Hepatocyte (in vitro differentiated cells): ENCODE data around the gene TBX18. TPM values are rescaled to one million over a fixed set of nuclear protein-coding genes. Genes with fewer than 3 reads are reported as not detected.

Experiments used
- DNase-seq: peaks from one replicate; pipeline ENCODE4 v3.0.0-alpha.2; 2016; ENCODE audit warnings: low spot score
- H2AFZ ChIP-seq: fragments of 200-600 bp; sonication (generic); 2 replicates; pipeline ENCODE4 v1.6.0; 2016; ENCODE audit warnings: antibody characterized with exemption, mild to moderate bottlenecking
- H3K27ac ChIP-seq: fragments of 200-600 bp; sonication (generic); 2 replicates; pipeline ENCODE4 v1.5.1; 2016; ENCODE audit warnings: mild to moderate bottlenecking
- H3K27me3 ChIP-seq: fragments of 200-600 bp; sonication (generic); 2 replicates; pipeline ENCODE4 v1.6.1; 2016
- H3K36me3 ChIP-seq: fragments of 200-600 bp; sonication (generic); replicated peaks from 2 replicates; pipeline ENCODE4 v1.5.1; 2016; ENCODE audit warnings: low read depth; ENCODE audit not compliant: insufficient read depth
- H3K4me1 ChIP-seq: fragments of 200-600 bp; sonication (generic); 2 replicates; pipeline ENCODE4 v1.5.1; 2016; ENCODE audit warnings: mild to moderate bottlenecking, moderate library complexity; ENCODE audit not compliant: insufficient read depth
- H3K4me2 ChIP-seq: fragments of 200-600 bp; sonication (generic); 2 replicates; pipeline ENCODE4 v1.6.0; 2016
- H3K4me3 ChIP-seq: fragments of 200-600 bp; sonication (generic); 2 replicates; pipeline ENCODE4 v1.5.1; 2016; ENCODE audit warnings: mild to moderate bottlenecking
- H3K79me2 ChIP-seq: fragments of 200-600 bp; sonication (generic); 2 replicates; pipeline ENCODE4 v1.6.0; 2017; ENCODE audit warnings: mild to moderate bottlenecking
- H3K9me2 ChIP-seq: fragments of 200-600 bp; sonication (generic); replicated peaks from 2 replicates; pipeline ENCODE4 v1.6.0; 2017; ENCODE audit warnings: mild to moderate bottlenecking; ENCODE audit not compliant: insufficient read depth
- H3K9me3 ChIP-seq: fragments of 200-600 bp; sonication (generic); 2 replicates; pipeline ENCODE4 v1.5.1; 2016; ENCODE audit warnings: low read depth, mild to moderate bottlenecking
- H4K20me1 ChIP-seq: fragments of 200-600 bp; sonication (generic); 2 replicates; pipeline ENCODE4 v1.6.0; 2016; ENCODE audit warnings: mild to moderate bottlenecking; ENCODE audit not compliant: insufficient read depth, poor library complexity, severe bottlenecking
- EZH2 ChIP-seq: fragments of 200-600 bp; sonication (generic); IDR thresholded peaks from 2 replicates; pipeline ENCODE4 v1.6.1; 2016; ENCODE audit warnings: antibody characterized with exemption, mild to moderate bottlenecking, borderline replicate concordance
- EZH2phosphoT487 ChIP-seq: fragments of 200-600 bp; sonication (generic); IDR thresholded peaks from one replicate; pipeline ENCODE4 v1.6.1; 2018; ENCODE audit warnings: antibody characterized with exemption, mild to moderate bottlenecking, low read depth, moderate library complexity; ENCODE audit not compliant: unreplicated experiment, severe bottlenecking
- WGBS: methylation state at CpG from one replicate; pipeline ENCODE4 v1.1.6; 2016; ENCODE audit warnings: low lambda C conversion rate; ENCODE audit errors: missing lambda C conversion rate; 5-methylcytosine and 5-hydroxymethylcytosine counted together
- polyA plus RNA-seq: library from polyadenylated mRNA; unstranded; fragments of >200 nt; fragmentation: Nextera tagmentation; extraction: Ambion mirVana; gene quantifications from 2 replicates; pipeline ENCODE4 v1.2.1, GENCODE V29; 2016
- total RNA-seq: library from RNA; depleted of rRNA; stranded (reverse); fragments of >200 nt; gene quantifications from 2 replicates; pipeline ENCODE4 v1.2.3, GENCODE V29; 2014
- TF ChIP-seq, protein P1 (sequence below): fragments of 200-600 bp; sonication (generic); IDR thresholded peaks from 2 replicates; pipeline ENCODE4 v1.5.1; 2016; ENCODE audit warnings: antibody characterized with exemption, mild to moderate bottlenecking; ENCODE audit not compliant: poor library complexity

Gene TBX18
- total and polyA plus RNA-seq, 2 experiments from 2014 or later = 0.37 to 1.3 TPM

DNA sequence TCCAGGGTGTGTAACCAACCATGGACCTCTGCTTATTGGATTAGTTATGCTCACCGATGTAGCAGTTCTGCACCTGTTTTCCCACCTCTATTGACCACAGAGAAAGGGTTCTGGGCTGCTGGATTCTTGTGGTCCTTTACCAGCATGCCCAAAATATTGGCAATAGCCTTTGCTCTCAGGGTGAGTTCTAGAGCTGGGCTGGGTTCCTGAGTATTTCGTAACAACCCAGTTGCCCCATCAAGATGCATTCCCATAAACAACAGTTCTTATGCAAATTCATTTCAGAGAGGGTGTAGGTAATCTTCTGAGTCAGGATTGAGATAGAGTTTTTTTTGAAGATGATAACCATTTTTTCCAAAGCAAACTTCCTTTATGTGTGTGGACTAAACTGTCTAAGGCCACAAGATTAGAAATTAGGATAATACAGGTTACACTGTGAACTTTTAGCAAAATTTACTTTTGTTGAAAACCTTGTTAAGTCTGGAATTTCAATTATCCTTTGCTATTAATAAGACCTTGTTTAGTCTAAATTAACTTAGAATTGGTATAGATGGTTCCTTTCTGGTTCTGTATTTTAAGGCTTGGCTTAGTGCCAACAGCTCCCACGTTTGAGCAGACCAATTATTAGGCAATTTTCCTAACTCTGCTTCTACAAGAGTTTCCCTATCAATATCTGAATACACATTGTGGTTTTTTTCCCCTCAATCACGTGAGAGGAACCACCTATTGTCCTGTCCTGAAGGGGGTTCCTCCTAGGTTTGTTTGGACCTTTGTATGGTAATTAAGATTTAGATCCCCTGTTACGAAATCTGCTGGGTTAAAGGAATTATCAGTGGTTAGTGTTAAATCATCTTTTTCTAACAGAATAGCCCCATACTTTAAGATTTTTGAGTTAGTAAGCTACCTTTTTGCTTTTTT lies 46.1 kb downstream of the TBX18 start:
- no peak overlapping the region for H3K4me3 ChIP-seq
- no peaks in the 10 kb centered on the region for H4K20me1 ChIP-seq
- TF ChIP-seq, protein P1, sequence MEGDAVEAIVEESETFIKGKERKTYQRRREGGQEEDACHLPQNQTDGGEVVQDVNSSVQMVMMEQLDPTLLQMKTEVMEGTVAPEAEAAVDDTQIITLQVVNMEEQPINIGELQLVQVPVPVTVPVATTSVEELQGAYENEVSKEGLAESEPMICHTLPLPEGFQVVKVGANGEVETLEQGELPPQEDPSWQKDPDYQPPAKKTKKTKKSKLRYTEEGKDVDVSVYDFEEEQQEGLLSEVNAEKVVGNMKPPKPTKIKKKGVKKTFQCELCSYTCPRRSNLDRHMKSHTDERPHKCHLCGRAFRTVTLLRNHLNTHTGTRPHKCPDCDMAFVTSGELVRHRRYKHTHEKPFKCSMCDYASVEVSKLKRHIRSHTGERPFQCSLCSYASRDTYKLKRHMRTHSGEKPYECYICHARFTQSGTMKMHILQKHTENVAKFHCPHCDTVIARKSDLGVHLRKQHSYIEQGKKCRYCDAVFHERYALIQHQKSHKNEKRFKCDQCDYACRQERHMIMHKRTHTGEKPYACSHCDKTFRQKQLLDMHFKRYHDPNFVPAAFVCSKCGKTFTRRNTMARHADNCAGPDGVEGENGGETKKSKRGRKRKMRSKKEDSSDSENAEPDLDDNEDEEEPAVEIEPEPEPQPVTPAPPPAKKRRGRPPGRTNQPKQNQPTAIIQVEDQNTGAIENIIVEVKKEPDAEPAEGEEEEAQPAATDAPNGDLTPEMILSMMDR = no peak
- TF ChIP-seq EZH2phosphoT487 (no peak), EZH2 (no peak)
- no peak for DNase-seq
- H3K36me3 ChIP-seq = no peaks in the 10 kb centered on the region
- no peaks in the 10 kb centered on the region for H3K9me2 ChIP-seq
- H3K27ac ChIP-seq = no peak overlapping the region
- no peaks in the 10 kb centered on the region for H3K79me2 ChIP-seq
- 61% methylated on average over 5 of the region's 5 CpGs for WGBS
- peaks cover 4% of the 10 kb centered on the region for H3K27me3 ChIP-seq
- no peak overlapping the region for H2AFZ ChIP-seq
- H3K4me2 ChIP-seq = no peak overlapping the region
- no peaks in the 10 kb centered on the region for H3K4me1 ChIP-seq
- no peaks in the 10 kb centered on the region for H3K9me3 ChIP-seq

DNA sequence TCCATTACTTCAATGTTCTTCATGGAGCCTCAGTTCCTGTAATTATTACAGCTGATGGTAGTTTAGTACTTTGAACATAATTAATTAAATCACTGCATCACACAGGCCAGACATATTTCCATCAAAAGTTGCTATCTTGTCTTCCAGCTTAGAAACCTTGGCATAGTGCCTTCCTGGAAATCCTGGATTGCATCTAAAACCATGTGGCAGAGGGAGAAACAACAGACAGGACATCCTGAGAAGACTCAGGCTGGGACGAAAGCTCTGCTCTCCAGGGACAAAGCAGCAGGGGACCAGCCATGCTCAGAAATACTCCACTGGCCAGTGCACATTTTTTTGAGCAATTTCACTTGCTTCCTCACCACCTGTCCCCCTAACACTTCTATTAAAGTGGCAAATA lies 55.3 kb downstream of the TBX18 start:
- 57% methylated on average over 1 of the region's 1 CpG for WGBS
- no peak for DNase-seq
- H3K27me3 ChIP-seq = no peaks in the 10 kb centered on the region
- no peaks in the 10 kb centered on the region for H3K4me1 ChIP-seq
- no peaks in the 10 kb centered on the region for H4K20me1 ChIP-seq
- H3K9me3 ChIP-seq = no peaks in the 10 kb centered on the region
- no peaks in the 10 kb centered on the region for H3K36me3 ChIP-seq
- H3K27ac ChIP-seq = no peak overlapping the region
- H2AFZ ChIP-seq = no peak overlapping the region
- no peaks in the 10 kb centered on the region for H3K79me2 ChIP-seq
- H3K4me2 ChIP-seq = no peak overlapping the region
- no peak overlapping the region for H3K4me3 ChIP-seq
- no peaks in the 10 kb centered on the region for H3K9me2 ChIP-seq
- TF ChIP-seq EZH2 (no peak), EZH2phosphoT487 (no peak)
- TF ChIP-seq, protein P1 = no peak

DNA sequence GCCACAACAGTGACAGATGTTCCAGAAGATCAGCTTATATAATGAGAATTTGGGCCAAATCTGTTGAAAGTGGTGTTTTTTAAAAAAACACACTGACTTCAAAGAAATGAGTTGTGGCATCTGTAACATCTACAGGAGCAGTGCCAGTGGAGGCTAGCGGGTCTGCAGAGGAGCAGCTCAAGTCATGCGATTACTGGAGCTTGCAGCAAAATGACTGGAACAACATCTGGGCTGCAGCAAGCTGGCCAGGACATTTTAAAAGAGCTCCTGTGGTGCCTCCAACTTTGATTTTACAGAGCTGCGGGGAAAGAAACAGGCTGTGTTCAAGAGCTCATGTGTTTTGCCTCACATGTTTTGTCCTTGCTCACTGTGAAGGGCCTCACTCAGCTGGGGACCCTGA lies 57.2 kb downstream of the TBX18 start:
- Histone ChIP-seq H3K27me3 (no peaks in the 10 kb centered on the region), H3K79me2 (no peaks in the 10 kb centered on the region), H3K27ac (no peak overlapping the region), H3K4me3 (no peak overlapping the region), H3K36me3 (no peaks in the 10 kb centered on the region), H3K9me3 (no peaks in the 10 kb centered on the region), H2AFZ (no peak overlapping the region), H4K20me1 (no peaks in the 10 kb centered on the region), H3K4me1 (no peaks in the 10 kb centered on the region), H3K9me2 (no peaks in the 10 kb centered on the region), H3K4me2 (no peak overlapping the region)
- TF ChIP-seq EZH2 = no peak
- TF ChIP-seq, protein P1 = no peak
- no peak for TF ChIP-seq EZH2phosphoT487
- no peak for DNase-seq
- 77% methylated on average over 3 of the region's 3 CpGs for WGBS
